Thymus (tissue), 11 donors: ENCODE measurements around the gene ZNF48. TPM values are rescaled to one million over a fixed set of nuclear protein-coding genes. Genes with fewer than 3 reads are reported as not detected.

ENCODE experiments used
- DNase-seq, 9 donors: peaks; one replicate each; pipeline ENCODE4 v3.0.0-alpha.2; 2013; ENCODE audit warnings: low spot score in 9 of 9, low read depth in 6 of 9, missing footprints in 1 of 9
- H3K27ac ChIP-seq, 2 donors: one replicate each; pipeline ENCODE4 v1.5.1; 2013; ENCODE audit warnings: control low read depth in 1 of 2, low read depth in 1 of 2, low read length in 1 of 2, mild to moderate bottlenecking in 1 of 2, moderate library complexity in 1 of 2
- H3K27me3 ChIP-seq, 2 donors: one replicate each; pipeline ENCODE4 v1.5.1; 2013; ENCODE audit warnings: low read length in 1 of 2; ENCODE audit not compliant: control insufficient read depth in 2 of 2, insufficient read depth in 1 of 2
- H3K36me3 ChIP-seq, 2 donors: one replicate each; pipeline ENCODE4 v1.5.1; 2013; ENCODE audit warnings: low read length in 1 of 2, mild to moderate bottlenecking in 1 of 2, moderate library complexity in 1 of 2; ENCODE audit not compliant: control insufficient read depth in 2 of 2, insufficient read depth in 2 of 2
- H3K4me1 ChIP-seq, 2 donors: one replicate each; pipeline ENCODE4 v1.5.1; 2013; ENCODE audit warnings: low read length in 2 of 2; ENCODE audit not compliant: control insufficient read depth in 2 of 2, insufficient read depth in 2 of 2
- H3K4me3 ChIP-seq, 2 donors: one replicate each; pipeline ENCODE4 v1.5.1; 2013; ENCODE audit warnings: low read length in 2 of 2, control low read depth in 1 of 2, mild to moderate bottlenecking in 1 of 2
- H3K9me3 ChIP-seq, 2 donors: one replicate each; pipeline ENCODE4 v1.5.1; 2013; ENCODE audit warnings: low read length in 1 of 2, mild to moderate bottlenecking in 1 of 2; ENCODE audit not compliant: control insufficient read depth in 2 of 2, insufficient read depth in 1 of 2
- WGBS: extraction: QIAGEN DNeasy Blood & Tissue Kit; methylation state at CpG from one replicate; pipeline ENCODE4 v1.1.7; 2013; 5-methylcytosine and 5-hydroxymethylcytosine counted together
- polyA plus RNA-seq: library from polyadenylated mRNA; stranded (reverse); fragments of 200-250 nt; gene quantifications from one replicate; pipeline ENCODE4 v1.2.3, GENCODE V29; 2013
- total RNA-seq: library from RNA; stranded (reverse); fragments of 120-200 nt; gene quantifications from one replicate; pipeline ENCODE4 v1.2.4, GENCODE V29; 2013
- donor health status: healthy.

ZNF48 gene
- total and polyA plus RNA-seq, 2 donors = 5.9 to 12.9 TPM

DNA sequence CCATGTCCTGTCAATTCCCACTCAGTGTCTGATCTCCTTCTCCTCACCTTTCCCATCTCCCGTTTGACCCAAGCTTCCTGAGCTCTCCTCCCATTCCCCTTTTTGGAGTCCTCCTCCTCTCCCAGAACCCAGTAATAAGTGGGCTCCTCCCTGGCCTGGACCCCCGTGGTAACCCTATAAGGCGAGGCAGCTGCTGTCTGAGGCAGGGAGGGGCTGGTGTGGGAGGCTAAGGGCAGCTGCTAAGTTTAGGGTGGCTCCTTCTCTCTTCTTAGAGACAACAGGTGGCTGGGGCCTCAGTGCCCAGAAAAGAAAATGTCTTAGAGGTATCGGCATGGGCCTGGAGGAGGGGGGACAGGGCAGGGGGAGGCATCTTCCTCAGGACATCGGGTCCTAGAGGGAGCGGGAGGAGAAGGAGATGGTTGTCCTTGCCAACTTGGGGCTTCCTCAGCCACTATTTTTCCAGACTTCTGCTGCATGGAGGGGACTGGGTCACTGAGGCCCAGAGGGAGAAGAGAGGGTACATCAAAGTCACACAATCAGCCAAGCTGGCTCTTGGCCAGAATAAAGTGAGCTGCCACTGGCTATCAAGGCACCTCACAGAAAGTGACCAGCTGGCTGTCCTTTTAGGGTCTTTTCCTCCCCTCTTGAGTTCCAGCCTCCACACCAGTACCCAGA, 23.0 kb upstream of the ZNF48 start:
- Histone ChIP-seq H3K9me3 (peaks cover 0 to 8% of the 10 kb centered on the region in 2 donors), H3K27ac (peak overlapping the region; percentile 36 to 97), H3K27me3 (no peaks in the 10 kb centered on the region), H3K4me3 (no peak overlapping the region), H3K36me3 (peaks cover 0 to 4% of the 10 kb centered on the region in 2 donors), H3K4me1 (peaks cover 37 to 54% of the 10 kb centered on the region in 2 donors)
- DNase-seq = peak in 1 of 9 donors; percentile 74
- 57% methylated on average over 6 of the region's 6 CpGs for WGBS

DNA sequence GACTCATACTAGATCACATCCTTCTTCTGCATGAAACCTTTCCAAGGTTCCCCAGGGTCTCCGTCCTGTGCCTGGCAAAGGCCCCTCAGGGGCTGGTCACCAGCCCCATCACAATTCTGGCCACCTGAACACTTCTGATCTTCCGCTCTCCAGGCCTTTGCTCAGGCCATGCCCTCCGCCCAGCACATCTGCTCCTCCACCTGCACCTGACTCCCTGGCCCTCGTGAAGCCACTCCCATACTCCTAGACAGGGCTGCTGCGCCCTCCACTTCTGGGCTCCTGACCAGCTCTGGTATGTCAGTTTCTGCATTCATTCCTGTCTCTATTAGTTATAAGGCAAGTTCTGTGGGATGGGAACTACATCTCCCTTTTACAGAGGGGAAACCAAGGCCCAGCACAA, 22.5 kb upstream of the ZNF48 start:
- no peaks in the 10 kb centered on the region for H3K27me3 ChIP-seq
- peaks cover 36 to 54% of the 10 kb centered on the region in 2 donors for H3K4me1 ChIP-seq
- H3K36me3 ChIP-seq = peaks cover 0 to 4% of the 10 kb centered on the region in 2 donors
- no peak for DNase-seq
- peaks cover 0 to 8% of the 10 kb centered on the region in 2 donors for H3K9me3 ChIP-seq
- peak overlapping the region in 1 of 2 donors; percentile 97 for H3K27ac ChIP-seq
- H3K4me3 ChIP-seq = no peak overlapping the region
- 94% methylated on average over 5 of the region's 5 CpGs for WGBS

DNA sequence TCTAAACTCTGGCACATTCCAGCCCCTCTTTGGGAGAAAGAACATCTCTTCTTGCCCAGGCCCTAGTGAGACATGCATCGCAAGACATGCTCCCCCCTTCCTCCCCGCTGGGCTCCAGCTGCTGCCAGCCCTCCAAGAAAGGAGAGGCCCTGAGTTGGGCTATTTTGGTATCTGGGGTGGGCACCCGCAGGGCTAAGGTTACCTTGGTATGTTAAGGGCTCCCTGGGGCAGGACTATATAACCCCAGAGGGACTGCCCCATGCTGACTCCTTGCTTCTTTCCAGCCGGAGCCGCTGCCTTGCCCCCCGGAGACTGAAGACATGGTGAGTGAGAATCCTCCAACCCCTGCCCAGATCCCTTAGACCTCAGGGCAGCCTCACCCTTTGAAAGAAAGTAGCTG, 20.7 kb upstream of the ZNF48 start, which contains the start of gene MYL11:
MYL11 (plus strand) TSS at position 265 of the 400 bp plus-strand sequence; CDS start at position 321, 56 bp downstream.
- Histone ChIP-seq H3K27me3 (no peaks in the 10 kb centered on the region), H3K9me3 (peaks cover 2 to 3% of the 10 kb centered on the region in 2 donors), H3K4me1 (peaks cover 31 to 51% of the 10 kb centered on the region in 2 donors), H3K36me3 (peaks cover 0 to 6% of the 10 kb centered on the region in 2 donors), H3K27ac (no peak within 1 kb of the TSS), H3K4me3 (no peak within 1 kb of the TSS)
- no peak for DNase-seq
- WGBS = 96% methylated on average over 6 of the region's 6 CpGs

DNA sequence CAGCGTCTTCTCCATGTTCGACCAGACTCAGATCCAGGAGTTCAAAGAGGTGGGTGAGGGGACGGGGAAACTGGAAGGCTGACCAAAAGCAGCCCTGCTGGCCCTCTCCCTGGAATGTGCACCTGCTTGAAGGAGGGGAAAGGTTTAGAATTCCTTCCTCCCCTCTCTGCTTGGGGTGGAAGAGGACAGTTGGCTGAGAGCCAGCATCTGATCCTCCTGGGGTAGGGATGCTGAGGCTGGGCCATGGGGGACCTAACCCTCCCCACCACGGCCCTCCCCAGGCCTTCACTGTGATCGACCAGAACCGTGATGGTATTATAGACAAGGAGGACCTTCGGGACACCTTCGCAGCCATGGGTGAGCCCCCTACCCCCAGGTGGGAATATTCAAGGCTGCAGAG, 19.4 kb upstream of the ZNF48 start:
- peaks cover 2 to 3% of the 10 kb centered on the region in 2 donors for H3K9me3 ChIP-seq
- peaks cover 44 to 62% of the 10 kb centered on the region in 2 donors for H3K4me1 ChIP-seq
- no peak overlapping the region for H3K4me3 ChIP-seq
- H3K27me3 ChIP-seq = no peaks in the 10 kb centered on the region
- DNase-seq = no peak
- 96% methylated on average over 8 of the region's 8 CpGs for WGBS
- no peak overlapping the region for H3K27ac ChIP-seq
- H3K36me3 ChIP-seq = peaks cover 0 to 13% of the 10 kb centered on the region in 2 donors

DNA sequence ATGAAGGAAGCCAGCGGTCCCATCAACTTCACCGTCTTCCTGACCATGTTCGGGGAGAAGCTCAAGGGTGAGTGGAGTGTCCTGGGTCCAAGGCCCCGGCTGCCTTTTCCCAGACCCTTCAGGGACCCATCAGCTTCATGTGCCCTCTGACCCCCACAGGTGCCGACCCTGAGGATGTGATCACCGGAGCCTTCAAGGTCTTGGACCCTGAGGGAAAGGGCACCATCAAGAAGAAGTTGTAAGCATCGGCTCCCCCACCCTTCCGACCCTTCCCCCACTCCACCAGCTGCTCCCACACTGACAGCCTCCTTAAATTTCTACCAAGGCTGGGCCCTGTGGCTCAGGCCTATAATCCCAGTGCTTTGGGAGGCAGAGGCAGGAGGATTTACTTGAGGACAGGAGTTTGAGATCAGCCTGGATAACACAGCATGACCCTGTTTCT, 18.7 kb upstream of the ZNF48 start:
- 98% methylated on average over 8 of the region's 8 CpGs for WGBS
- no peak overlapping the region for H3K27ac ChIP-seq
- peaks cover 2 to 3% of the 10 kb centered on the region in 2 donors for H3K9me3 ChIP-seq
- peaks cover 44 to 62% of the 10 kb centered on the region in 2 donors for H3K4me1 ChIP-seq
- peaks cover 0 to 13% of the 10 kb centered on the region in 2 donors for H3K36me3 ChIP-seq
- no peaks in the 10 kb centered on the region for H3K27me3 ChIP-seq
- no peak overlapping the region for H3K4me3 ChIP-seq
- no peak for DNase-seq

DNA sequence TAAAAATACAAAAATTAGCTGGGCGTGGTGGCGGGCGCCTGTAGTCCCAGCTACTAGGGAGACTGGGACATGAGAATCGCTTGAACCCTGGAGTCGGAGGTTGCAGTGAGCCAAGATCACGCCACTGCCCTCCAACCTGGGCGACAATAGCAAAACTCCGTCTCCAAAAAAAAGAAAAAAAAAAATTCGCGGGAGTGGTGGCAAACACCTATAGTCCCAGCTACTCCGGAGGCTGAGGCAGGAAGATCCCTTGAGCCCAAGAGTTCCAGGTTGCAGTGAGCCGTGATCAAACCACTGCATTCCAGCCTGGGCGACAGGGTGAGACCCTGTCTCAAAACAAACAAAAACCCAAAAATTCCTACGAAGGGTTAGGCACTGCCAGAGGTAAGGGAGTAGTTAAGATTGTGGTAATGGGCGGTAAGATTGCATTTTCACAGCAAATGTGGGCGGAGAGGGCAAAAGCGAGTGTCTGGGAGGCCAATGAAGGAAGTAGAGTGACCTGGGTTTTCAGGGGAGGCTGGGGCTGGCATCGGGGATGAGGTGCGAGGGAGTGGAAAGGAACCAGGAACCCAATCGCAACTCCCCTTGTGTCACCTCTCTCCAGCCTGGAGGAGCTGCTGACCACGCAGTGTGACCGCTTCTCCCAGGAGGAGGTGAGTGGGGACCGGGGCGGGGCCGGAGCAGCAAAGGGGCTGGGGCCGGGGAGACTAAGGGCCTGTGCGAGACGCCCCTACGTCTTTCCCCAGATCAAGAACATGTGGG, 18.0 kb upstream of the ZNF48 start:
- peaks cover 2 to 3% of the 10 kb centered on the region in 2 donors for H3K9me3 ChIP-seq
- peak overlapping the region; percentile 92 to 100 for H3K27ac ChIP-seq
- WGBS = 42% methylated on average over 29 of the region's 29 CpGs
- H3K27me3 ChIP-seq = no peaks in the 10 kb centered on the region
- DNase-seq = no peak
- peaks cover 41 to 62% of the 10 kb centered on the region in 2 donors for H3K4me1 ChIP-seq
- H3K36me3 ChIP-seq = peaks cover 0 to 13% of the 10 kb centered on the region in 2 donors
- peak overlapping the region; percentile 57 to 80 for H3K4me3 ChIP-seq

DNA sequence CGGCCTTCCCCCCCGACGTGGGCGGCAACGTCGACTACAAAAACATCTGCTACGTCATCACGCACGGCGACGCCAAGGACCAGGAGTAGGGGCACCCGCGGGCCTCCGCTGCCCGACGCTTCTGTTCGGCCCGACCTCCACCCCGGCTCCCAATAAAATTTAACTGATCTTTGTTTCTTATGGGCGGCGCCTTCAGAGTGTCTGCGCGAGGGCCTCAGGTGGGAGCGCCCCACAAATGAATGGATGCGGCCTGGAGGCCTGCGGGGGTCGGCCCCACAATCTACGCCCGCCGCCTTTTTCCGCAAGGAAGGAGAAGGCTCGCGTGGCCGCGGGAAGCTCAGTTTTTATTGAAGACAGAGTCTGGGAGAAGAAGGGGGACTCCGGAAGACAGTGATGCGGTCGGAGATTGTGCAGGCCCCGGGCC, 17.4 kb upstream of the ZNF48 start:
- Histone ChIP-seq H3K9me3 (peaks cover under 1 to 2% of the 10 kb centered on the region in 2 donors), H3K4me3 (peak overlapping the region; percentile 57 to 80), H3K27me3 (no peaks in the 10 kb centered on the region), H3K27ac (peak overlapping the region; percentile 92 to 100), H3K36me3 (peaks cover 0 to 13% of the 10 kb centered on the region in 2 donors), H3K4me1 (peaks cover 39 to 62% of the 10 kb centered on the region in 2 donors)
- DNase-seq = peak in 8 of 9 donors; percentile 77 to 94 (median 84)
- under 1% methylated on average over 39 of the region's 39 CpGs for WGBS

- DNase-seq = peak; percentile 88 to 99 (median 98)
- no peaks in the 10 kb centered on the region for H3K27me3 ChIP-seq
- H3K9me3 ChIP-seq = peaks cover 2 to 4% of the 10 kb centered on the region in 2 donors
- H3K4me3 ChIP-seq = peak overlapping the region; percentile 57 to 80
- H3K36me3 ChIP-seq = peaks cover 0 to 13% of the 10 kb centered on the region in 2 donors
- H3K27ac ChIP-seq = peak overlapping the region; percentile 92 to 100
- 1% methylated on average over 67 of the region's 67 CpGs for WGBS
- peaks cover 40 to 66% of the 10 kb centered on the region in 2 donors for H3K4me1 ChIP-seq
These were observed 16.7 kb upstream of the ZNF48 start for GRCh38 chr16:30378236-30379157.
